HG02981 (cell line): ENCODE results near the gene HIVEP3.

Source experiments
- ATAC-seq: cut with Tn5 transposase; IDR thresholded peaks from one replicate; pipeline ENCODE4 v1.9.1; 2021; ENCODE audit warnings: mild to moderate bottlenecking, moderate library complexity; ENCODE audit not compliant: unreplicated experiment

Gene HIVEP3

DNA sequence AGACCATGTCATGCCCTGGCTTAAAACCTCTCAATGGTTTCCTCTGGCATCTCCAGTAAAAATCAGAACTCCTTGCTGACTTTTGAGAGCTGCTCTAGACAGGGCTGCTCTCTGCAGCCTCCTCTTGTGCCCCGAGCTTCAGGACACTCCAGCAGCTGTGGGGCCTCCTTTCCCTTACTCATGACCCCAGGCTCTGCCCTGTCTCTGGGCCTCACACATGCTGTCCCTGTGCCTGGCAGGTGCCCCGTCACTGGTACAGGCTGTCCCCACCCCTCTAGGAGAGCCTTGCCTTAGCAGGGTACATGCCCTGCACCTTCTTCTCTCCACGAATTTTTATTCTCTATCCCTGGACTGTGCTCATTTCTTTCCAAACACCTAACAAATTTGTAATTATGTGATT, 43.2 kb downstream of the HIVEP3 start:
- ATAC-seq: no peak

DNA sequence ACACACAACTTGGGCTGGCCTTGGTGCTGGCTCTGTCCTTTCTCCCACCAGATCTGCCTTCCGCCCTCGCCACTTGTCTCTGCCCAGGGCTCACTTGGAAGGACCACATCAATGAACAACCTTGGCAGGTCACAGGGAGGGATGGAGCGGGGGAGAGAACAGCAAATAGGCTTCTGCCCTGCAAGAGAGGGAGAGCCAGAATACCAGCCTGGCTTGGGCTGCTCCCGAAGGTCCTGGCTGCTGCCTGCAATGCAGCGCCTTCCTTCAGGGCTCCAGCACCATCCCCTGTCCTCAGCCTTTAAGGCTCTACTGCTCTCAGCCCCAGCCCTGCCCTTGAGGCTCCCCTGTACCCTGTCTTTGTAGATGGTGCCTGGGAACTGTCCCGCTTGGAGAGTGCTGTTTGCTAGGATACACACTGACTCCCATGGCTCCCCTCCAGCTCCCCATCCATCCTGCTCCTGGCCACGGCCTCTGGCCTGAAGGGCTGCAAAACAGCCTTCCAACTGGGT, 43.8 kb downstream of the HIVEP3 start:
- no peak for ATAC-seq

DNA sequence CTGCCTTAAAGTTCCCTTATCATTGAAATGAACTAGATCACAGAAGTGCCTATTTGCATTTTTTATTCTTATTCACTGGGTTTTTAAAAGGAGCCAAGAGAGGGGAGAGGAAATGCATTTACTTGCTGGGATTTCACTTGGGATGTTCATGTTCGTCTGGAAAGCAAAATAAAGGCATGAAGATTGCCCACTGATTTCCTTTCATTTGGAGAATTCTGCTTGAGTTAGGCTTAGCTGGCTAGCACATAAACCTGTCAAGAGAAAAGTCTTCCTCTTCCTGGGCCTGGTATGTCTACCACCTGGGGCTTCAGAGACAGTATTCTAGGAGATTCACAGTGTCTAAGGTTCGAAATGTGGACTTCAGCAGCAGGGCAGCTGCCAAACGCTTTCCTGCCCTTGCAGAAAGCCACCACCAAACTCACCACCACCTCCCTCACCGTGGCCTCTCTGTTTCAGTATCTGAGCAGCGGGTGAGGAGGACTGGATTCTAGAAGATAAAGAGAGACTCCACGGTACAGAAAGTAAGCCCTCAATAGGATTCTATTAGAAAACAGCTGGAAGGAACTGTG, 44.5 kb downstream of the HIVEP3 start:
- no peak for ATAC-seq

DNA sequence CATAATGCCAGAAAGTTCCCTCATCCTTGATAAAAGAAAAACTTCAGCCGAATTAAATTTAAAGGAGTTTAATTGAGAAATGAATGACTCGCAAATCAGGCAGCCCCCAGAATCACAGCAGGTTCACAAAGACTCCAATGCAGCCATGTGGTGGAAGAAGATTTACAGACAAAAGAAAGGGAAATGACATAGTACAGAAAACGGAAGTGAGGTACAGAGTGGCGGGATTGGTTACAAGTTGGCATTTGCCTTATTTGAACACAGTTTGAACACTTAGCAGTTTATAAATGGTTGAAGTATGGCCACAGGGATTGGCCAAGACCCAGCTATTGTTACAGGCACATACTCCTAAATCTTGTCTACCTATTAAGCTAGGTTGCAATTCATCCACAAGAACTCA, 46.6 kb downstream of the HIVEP3 start:
- ATAC-seq: no peak

DNA sequence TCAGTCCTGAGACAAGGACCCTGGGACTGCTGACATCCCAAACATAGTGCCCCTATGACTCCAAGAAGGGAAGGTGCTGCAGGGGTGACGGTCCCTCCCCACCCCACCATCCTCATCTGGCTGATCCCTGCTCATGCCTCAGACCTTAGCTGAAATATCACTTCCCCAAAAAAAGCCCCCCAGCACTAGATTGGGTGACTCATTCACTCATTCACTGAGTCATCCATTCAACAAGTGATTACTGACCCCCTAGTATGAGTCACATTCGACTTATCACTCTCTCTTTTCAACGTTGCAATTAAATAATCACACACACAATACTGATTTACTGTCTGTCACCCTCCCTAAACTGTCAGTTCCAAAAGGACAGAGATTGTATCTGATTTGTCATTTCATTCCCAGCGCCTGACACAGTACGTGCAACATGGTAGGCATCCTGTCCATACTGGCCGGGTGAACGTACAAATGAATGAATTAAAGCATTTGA, 48.6 kb downstream of the HIVEP3 start:
- ATAC-seq: no peak

DNA sequence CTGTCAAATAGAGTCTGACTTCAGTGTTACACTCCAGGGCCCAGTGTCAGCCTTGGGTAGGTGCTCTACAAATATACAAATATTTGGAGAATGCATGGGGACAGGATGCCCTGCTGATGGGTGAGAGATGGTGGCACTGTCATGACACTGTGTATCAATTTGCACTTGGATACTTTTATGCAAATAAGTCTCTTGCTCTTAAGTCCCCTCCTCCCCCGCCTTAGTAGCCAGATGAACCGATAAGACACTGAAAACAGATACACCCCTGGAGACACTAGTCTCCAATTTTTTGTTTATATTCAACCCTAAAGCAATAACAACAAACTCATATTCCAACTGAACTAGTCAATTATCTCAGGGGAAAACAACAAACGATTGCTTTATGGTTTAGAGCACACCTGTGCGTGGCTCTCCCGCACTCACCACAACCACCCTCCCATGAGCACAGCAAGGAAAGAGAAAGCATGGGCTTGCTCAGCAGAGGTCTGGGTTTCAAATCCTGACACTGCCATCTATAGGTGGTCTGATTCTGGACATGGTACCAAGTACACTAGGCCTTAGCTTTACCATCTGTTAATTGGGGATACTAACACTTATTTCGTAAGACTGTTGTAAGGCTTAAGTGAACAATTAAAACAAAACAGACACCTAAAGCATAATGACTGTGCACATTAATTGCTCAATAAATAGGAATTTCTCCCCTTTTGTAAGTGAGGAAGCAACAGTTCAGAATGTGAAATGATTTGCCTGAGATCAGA, 50.3 kb downstream of the HIVEP3 start:
- no peak for ATAC-seq

DNA sequence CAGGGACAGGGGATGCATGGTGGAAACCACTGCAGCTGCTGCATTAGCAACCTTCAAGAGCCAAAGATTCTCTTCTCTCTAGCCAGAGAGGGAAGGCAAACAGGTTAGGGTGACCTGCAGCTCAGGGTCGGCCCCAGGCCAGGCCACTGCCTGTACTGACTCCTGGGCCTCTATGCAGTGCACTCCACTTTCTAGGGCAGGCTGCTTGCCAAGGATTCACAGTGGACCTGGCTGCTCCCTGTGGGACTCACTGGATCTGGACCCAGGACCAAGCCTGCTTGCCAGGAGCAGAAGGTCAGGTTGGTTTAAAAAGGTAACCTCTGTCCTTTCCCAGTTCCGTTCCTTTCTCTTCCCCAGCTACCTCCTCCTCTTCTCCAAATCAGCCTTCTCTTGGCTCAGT, 52.4 kb downstream of the HIVEP3 start:
- ATAC-seq: no peak

DNA sequence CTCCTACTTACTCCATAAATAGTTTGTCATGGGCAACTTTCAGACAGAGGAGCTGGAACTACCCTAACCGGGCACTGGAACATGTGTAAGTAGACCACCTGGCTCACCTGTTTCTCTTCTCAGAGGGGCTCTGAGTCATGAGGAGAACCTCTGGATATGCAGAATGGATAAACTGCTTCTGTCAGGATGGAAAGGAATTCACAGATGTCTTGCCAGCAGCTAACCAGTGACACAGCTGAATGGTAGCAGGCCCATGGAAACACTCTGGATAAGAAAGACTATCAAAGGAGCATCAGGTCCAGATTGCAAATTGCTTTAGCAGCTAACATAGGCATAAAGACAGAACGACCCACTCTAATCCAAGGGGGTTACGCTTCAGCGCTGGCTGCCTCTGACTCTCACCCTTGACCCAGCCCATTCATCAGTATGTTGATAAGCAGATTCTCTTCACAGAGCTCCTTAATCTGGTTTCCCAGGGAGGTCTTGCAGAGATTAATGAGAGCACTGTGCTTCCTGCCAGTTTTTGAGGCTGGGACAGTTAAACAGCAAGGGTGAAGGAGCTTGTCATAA, 54.2 kb downstream of the HIVEP3 start:
- ATAC-seq: no peak

DNA sequence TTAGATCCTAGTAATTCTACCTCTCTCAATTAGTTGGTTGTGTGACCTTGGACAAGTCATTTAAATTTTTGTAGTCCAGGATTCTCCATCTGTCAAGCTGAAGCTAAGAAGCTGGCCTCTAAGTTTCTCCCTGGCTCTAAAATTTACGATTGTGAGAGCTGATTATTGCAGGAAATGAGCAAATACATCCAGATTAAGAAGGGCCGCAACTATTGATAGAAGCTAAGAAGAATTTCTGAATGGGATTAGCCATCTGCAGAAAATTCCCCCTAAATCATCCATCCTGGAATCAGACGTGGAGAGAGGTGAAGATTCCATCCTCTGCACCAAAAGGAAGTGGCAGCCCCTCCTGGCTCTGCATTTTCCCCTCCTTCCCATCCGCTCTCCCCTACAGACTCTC, 55.0 kb downstream of the HIVEP3 start:
- no peak for ATAC-seq

DNA sequence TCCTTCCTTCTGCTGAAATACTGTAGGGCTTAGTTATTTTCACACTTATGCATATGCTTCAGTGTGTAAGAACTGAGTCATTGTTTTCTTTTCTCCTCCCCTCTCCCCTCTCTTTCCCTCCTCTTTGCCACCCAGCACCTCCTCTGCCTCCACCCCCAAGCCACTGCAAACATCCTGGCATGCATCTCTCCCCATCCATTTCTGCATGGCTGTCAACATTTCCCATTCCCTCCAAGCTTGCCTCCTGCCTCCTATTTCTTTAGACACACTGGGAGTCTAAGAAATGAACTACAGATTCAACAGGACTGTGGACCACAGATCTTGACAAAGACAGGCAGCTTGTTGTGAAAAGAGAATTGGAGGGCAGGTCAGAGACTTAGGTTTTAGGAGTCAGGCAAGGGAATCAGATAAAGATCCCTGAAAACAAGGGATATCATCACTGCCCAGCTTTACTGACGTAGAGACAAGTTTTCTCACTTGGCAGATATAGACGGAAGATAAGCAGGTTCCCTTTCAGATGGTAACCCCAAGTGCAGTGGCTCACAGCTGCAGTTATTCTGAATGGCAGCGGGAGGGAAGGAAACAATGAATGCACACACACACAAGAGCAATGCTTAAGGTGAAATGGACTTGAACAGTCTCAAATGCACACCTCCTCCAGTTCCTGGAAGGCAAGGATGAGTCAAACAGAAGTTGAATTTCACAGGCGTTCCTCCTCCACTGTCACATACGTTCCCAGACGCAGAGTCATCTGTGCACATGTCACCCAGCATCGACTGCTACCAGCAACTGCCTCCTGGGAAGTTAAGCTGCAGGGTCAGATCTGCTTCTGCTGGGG, 56.1 kb downstream of the HIVEP3 start:
- no peak for ATAC-seq

DNA sequence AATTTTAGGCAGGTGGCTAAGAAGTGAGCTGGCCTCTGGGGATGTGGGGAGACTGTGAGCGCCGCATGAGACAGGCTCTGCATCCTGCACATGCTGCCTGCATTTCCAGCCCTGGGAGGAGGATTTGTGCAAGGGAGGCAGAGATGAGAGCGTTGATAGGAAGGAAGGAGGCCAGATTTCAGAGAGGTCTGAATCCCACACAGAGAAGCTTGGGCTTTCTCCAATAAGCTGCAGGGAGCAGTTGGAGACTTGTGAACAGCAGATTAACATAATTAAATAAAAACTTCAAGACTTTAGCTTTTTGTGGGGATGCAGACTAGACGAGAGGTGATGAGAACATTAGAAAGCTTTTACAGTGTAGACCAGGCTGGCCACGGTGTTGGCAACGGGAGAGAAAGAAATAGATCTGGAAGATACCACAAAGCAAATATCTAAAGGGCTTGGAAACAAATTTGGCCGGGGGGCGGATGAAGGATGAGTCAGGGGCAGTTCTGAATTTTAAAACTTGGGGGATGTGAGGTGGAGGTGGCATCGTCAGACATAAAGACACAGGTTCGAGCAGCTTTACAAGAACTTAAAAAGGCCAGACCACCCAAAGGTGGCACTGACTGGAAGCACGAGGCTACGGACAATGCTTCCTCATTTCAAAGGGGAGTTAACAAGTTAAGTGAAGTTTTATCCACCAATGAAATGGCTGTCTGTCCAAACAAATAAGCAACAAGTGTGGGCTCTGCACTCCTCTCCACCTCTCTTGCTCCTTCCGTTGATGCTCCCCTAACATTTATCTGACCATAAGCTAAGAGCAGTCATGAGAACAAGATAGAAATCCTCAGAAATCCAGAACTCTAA, 57.0 kb downstream of the HIVEP3 start:
- no peak for ATAC-seq

DNA sequence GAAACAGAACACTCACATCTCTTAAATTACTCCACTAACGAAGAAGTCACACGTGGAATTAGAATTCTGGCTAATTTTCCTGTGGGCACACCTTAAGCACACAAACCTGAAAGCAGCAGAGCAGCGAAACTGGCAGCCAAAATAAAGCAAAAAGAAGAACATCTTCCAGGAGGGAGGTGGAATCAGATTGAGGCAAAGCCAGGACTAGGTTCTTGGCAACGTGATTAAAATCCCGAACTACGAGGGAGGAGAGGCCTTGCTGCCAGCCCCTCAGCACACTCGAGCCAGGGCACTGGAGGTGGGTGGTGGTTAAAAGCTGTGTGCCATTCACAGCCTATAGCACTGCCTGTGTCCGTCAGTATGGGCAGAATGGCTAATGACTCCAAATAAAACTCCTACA, 58.0 kb downstream of the HIVEP3 start:
- ATAC-seq: no peak

DNA sequence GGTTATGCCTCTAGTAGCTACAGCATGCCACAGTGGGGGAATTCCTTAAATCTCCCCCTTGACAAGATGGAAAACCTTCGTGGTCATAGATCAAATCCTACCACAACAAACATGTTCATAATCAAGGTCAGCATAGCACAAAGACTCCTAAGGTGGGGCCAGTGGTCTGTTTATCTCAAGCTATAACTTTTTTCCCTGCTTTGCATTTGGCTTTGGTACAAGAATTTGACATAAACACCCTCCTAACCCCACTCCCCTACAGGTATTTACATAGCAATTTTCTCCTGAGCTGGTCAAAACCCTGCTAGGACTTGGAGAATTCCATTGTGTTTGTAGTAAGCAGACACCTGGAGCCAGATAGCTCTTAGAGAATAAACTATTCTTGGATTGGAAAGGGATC, 58.5 kb downstream of the HIVEP3 start:
- no peak for ATAC-seq

DNA sequence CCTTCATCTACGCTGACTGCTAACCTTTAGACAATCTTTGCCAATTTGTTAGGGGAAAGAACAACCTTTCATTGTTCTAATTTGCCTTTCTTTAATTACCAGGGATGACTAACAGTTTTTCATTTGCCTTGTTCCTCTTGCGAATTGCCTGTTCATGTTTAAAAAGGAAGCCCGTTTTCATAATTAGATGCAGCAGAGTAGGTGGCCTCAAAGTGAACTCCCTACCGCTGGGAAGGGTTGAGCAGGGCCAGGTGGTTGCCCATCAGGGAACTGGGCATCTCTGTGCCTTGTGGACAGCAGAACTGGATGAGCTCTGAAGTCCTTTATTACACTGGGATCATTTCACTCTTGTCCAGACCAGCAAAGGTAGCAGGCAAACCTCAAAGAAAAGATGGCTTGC, 59.0 kb downstream of the HIVEP3 start:
- no peak for ATAC-seq

DNA sequence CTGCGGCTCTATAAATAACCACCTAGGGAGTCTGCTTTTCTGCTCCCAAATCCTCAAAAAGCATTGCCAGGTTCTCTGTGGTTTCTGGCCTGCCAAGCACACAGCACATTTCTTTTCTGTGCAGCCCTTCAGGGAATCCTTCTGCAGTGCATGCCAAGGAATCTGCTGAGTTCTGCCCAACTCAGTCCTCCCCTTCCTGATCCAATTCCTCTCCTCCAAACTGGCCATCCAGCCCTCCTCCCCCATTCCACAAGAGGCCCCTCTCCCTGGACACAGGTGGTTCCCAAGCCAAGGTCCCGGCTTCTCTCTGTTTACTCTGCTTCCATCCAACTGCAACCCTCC, 61.8 kb downstream of the HIVEP3 start:
- no peak for ATAC-seq

DNA sequence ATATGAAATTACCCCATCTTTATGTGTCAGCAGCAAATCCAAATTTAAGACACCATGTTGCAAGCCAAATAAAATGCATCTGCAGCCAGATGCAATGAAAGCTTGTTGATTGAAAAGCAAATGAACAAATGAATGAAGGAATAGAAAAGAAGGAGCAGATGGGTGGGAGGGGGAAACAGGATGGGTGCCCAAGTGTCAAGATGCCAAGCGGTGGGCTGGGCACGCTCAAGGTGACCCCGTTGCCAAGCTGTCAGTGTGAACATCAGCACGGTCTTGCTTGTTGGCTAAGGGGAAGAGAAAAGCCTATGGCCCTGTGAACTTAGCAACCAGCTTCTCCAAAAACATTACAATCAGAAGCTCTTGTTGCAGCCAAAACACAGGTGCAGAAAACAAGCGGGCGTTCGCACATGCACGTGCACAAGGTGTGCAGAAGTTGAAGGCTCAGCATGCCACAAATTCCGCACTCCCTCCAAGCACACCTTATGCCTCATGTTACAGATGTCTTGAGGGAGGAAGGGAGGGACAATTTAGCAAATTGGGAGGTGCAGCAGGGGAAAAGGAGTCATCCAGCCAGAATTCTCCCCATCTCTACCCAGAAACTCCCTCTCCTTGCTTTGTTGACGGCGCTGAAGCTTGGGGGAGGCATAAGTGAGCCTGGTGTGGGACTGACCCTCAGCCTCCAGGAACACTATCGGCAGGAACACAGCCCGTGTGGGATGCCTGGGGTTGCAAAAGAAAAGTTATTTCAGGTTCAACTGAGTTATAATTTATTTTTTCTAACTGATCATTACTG, 62.4 kb downstream of the HIVEP3 start:
- ATAC-seq: no peak

DNA sequence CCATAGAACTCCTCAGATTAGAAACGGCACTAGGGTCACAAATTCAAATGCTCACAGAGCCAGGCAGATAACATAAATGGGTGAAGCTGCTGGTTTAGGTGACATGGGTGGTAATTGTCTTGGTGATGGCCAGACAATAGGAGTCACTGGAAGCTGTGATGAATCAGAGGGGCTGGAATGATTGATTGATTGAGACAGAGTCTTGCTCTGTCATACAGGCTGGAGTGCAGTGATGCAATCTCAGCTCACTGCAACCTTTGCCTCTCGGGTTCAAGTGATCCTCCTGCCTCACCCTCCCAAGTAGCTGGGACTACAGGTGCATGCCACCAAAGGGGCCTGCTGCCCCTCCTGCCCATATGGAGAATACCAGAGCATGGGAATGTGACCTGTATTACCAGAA, 63.0 kb downstream of the HIVEP3 start:
- ATAC-seq: no peak

DNA sequence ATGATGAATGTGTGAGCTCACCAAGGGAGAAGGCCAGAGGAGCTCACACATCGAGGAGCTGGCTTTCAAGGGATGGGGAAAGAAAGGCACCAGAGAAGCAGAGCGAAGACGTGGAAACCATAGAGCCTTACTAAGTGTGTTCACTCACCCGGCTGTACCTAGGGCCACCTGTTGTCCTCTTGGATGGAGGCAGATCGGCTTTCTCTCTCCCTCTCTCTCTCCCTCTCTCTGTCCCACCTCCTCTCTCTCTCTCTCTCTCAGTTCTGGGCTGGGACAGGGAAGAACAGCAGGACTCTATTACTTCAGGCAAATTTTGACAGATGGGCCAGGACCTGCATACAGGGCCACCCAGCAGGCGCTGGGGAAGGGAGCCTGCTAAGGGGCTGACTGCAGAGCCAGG, 64.8 kb downstream of the HIVEP3 start:
- ATAC-seq: no peak

DNA sequence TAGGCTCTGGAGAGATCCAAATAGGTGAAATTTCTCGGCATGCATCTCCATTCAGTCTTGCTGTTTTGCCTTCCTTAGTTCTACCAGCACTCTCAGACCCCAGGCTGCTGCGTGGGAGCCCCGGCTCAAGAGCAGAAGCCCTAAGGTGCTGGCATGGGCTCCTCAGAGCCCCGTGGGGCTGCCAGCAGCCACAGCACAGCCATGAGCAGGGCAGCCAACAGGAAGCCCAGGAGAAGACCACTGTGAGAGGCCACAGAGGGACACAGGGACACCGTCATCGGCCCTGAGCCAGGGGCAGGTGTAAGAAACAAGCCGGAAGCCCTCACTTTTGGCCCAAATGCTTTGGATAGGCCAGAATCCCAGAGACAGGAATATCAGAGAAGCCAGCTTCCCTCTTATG, 66.6 kb downstream of the HIVEP3 start:
- no peak for ATAC-seq

DNA sequence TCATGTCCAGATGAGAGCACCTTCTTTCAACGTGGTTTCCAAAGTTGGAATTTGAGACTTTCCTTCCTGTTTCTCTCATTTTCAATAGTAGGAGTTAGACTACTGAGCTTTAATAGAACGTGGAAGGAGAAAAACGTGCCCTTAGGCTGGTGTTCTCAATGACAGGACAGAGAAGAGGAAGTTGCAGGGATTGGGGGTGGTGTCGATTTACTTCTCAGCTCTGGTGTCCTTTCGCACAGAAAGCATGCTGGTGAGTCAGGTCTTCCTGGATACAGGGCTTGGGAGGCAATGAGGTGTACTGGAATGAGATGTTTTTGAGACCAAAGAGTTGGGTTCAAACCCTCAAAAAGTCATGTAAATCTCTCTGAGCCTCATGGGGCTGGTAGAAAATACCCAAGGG, 67.1 kb downstream of the HIVEP3 start:
- ATAC-seq: no peak
